ENCODE results near the gene CILP.

The CILP gene

GRCh38 chr15:65198571-65198970 is 12.7 kb downstream of the CILP start:
- H3K9ac ChIP-seq (ENCODE audit: low read length), result no peak overlapping the region
- H3K4me3 ChIP-seq (ENCODE audit: low read length), result no peak overlapping the region
- no peaks in the 10 kb centered on the region for H3K9me3 ChIP-seq (ENCODE audit: insufficient read depth, low read length)
- H3K27ac ChIP-seq (ENCODE audit: low read length), result no peak overlapping the region
- H3K36me3 ChIP-seq (replicated peaks; ENCODE audit: low read depth, low read length), result no peaks in the 10 kb centered on the region
- H3K4me2 ChIP-seq (ENCODE audit: low read length), result no peak overlapping the region
- no peak for TF ChIP-seq EZH2phosphoT487 (IDR thresholded peaks at IDR 0.05; ENCODE audit: low read depth)
- TF ChIP-seq CTCF (IDR thresholded peaks at IDR 0.05; ENCODE audit: low read depth, low read length), result no peak
- no peak overlapping the region for H2AFZ ChIP-seq (ENCODE audit: low read depth, low read length)
- no peaks in the 10 kb centered on the region for H3K79me2 ChIP-seq (ENCODE audit: low read length)
- H4K20me1 ChIP-seq (ENCODE audit: insufficient read depth, low read length), result no peaks in the 10 kb centered on the region
- H3K4me1 ChIP-seq (ENCODE audit: low read length), result no peaks in the 10 kb centered on the region
- H3K27me3 ChIP-seq (ENCODE audit: low read depth, low read length), result peaks cover 8% of the 10 kb centered on the region

DNA sequence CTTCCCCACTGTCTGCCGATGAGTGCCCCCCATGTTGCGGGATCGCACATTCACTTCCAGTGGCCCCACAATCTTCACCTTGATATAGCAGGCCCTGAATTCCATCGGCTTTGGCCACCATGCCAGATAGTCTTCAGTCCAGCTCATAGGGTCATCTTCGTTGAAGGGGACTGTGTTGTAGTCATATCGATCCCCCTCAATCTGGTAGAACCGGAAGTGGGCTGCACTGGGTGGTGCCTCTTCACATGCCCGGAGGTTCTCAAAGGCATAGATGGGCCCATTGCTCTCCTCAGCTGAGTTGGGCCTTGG is 14.0 kb downstream of the CILP start:
- no peaks in the 10 kb centered on the region for H3K36me3 ChIP-seq (replicated peaks; ENCODE audit: low read depth, low read length)
- no peak overlapping the region for H3K4me2 ChIP-seq (ENCODE audit: low read length)
- no peaks in the 10 kb centered on the region for H3K4me1 ChIP-seq (ENCODE audit: low read length)
- no peaks in the 10 kb centered on the region for H4K20me1 ChIP-seq (ENCODE audit: insufficient read depth, low read length)
- H3K27ac ChIP-seq (ENCODE audit: low read length), result no peak overlapping the region
- H3K9me3 ChIP-seq (ENCODE audit: insufficient read depth, low read length), result no peaks in the 10 kb centered on the region
- no peak overlapping the region for H3K9ac ChIP-seq (ENCODE audit: low read length)
- H3K79me2 ChIP-seq (ENCODE audit: low read length), result no peaks in the 10 kb centered on the region
- H3K4me3 ChIP-seq (ENCODE audit: low read length), result no peak overlapping the region
- no peak overlapping the region for H2AFZ ChIP-seq (ENCODE audit: low read depth, low read length)
- TF ChIP-seq EZH2phosphoT487 (IDR thresholded peaks at IDR 0.05; ENCODE audit: low read depth) (no peak), CTCF (IDR thresholded peaks at IDR 0.05; ENCODE audit: low read depth, low read length) (no peak)
- H3K27me3 ChIP-seq (ENCODE audit: low read depth, low read length), result peaks cover 6% of the 10 kb centered on the region; the same call in 1 of the 2 replicates

DNA sequence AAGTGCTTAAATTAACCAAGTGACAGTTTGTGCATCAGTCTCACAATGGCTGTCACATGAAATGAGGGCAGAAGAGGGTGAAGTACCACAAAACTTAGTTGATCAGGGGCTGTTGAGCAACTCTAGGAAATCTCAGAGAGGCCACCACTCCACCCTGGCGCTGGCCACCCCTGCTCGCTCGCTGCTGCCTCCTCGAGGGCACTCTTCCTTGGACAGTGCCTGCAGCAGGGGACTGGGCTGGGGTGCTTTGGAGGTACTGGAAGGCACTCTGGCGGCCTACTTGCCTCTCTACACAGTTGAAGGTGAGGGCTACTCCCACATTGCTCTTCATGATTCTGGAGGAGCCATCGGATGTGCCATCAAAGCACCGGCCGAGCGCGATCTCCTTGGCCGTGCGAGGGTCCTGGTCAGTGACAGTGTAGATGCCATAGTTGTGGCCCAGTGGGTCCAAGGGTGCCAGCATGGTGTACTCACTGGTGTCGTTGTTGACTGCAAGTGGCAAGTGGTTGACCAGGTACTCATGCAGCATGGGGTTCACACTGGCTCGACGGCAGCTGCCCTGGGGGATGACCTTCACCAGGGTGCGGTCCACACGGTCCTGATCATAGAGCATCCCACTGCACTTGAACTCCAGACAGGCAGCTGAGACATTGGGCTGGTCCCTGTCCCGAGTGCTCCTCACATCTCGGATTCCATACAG is 14.5 kb downstream of the CILP start:
- Histone ChIP-seq H2AFZ (ENCODE audit: low read depth, low read length) (no peak overlapping the region), H4K20me1 (ENCODE audit: insufficient read depth, low read length) (no peaks in the 10 kb centered on the region), H3K27ac (ENCODE audit: low read length) (no peak overlapping the region), H3K27me3 (ENCODE audit: low read depth, low read length) (peaks cover 5% of the 10 kb centered on the region; the same call in 1 of the 2 replicates), H3K4me1 (ENCODE audit: low read length) (no peaks in the 10 kb centered on the region), H3K4me2 (ENCODE audit: low read length) (no peak overlapping the region), H3K9ac (ENCODE audit: low read length) (no peak overlapping the region), H3K4me3 (ENCODE audit: low read length) (no peak overlapping the region), H3K36me3 (replicated peaks; ENCODE audit: low read depth, low read length) (no peaks in the 10 kb centered on the region), H3K9me3 (ENCODE audit: insufficient read depth, low read length) (no peaks in the 10 kb centered on the region), H3K79me2 (ENCODE audit: low read length) (no peaks in the 10 kb centered on the region)
- TF ChIP-seq EZH2phosphoT487 (IDR thresholded peaks at IDR 0.05; ENCODE audit: low read depth), result no peak

DNA sequence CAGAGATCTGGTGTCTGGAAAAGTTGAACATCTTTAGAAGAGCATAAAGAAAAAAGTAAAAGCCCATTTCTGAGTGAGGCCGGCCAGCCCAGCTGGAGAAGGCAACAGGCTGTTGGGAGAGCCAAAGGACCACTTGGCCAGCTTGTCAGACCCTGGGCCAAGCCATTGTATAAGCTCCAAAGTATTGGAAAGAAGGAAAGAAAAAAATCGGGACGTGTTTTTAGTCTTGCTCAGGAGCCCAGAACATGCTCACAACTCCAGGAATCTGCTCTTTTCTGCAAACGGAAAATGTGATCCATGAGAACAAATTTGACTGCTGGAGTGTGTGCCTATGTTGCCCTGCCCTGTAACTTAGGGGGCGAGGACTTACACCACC is 15.7 kb downstream of the CILP start:
- Histone ChIP-seq H3K4me2 (ENCODE audit: low read length) (no peak overlapping the region), H3K79me2 (ENCODE audit: low read length) (no peaks in the 10 kb centered on the region), H3K27ac (ENCODE audit: low read length) (no peak overlapping the region), H2AFZ (ENCODE audit: low read depth, low read length) (no peak overlapping the region), H3K4me1 (ENCODE audit: low read length) (no peaks in the 10 kb centered on the region), H3K36me3 (replicated peaks; ENCODE audit: low read depth, low read length) (no peaks in the 10 kb centered on the region), H3K9me3 (ENCODE audit: insufficient read depth, low read length) (no peaks in the 10 kb centered on the region), H3K4me3 (ENCODE audit: low read length) (no peak overlapping the region), H3K27me3 (ENCODE audit: low read depth, low read length) (peaks cover 4% of the 10 kb centered on the region; the same call in 1 of the 2 replicates), H3K9ac (ENCODE audit: low read length) (no peak overlapping the region), H4K20me1 (ENCODE audit: insufficient read depth, low read length) (no peaks in the 10 kb centered on the region)
- no peak for TF ChIP-seq EZH2phosphoT487 (IDR thresholded peaks at IDR 0.05; ENCODE audit: low read depth)
- TF ChIP-seq CTCF (IDR thresholded peaks at IDR 0.05; ENCODE audit: low read depth, low read length), result no peak

Data from OCI-LY3 (cell line).